Calu3 (cell line): ENCODE results near the gene NINJ1. TPM values are rescaled to one million over a fixed set of nuclear protein-coding genes. Genes with fewer than 3 reads are reported as not detected.

Experiments
- BruUV-seq: library from RNA; stranded (reverse); fragments of 400-500 nt; replicated peaks from 2 replicates; lab custom pipeline; 2021; lab: Mats Ljungman, UMichigan
- CTCF ChIA-PET: fragments of 300-600 bp; sonication (Branson Sonifier 250); formaldehyde crosslinking; loops from one replicate; lab custom pipeline; 2022; ENCODE audit warnings: antibody characterized with exemption; lab: Charles Lee
- DNase-seq: peaks from one replicate; pipeline ENCODE4 v3.0.0; 2022
- H3K27ac Mint-ChIP-seq: one replicate; pipeline ENCODE4 v1.8.0; 2022; ENCODE audit warnings: mixed read lengths; ENCODE audit not compliant: unreplicated experiment
- H3K27me3 Mint-ChIP-seq: one replicate; pipeline ENCODE4 v1.8.0; 2022; ENCODE audit warnings: mixed read lengths; ENCODE audit not compliant: unreplicated experiment
- H3K36me3 Mint-ChIP-seq: one replicate; pipeline ENCODE4 v1.8.0; 2022; ENCODE audit warnings: mild to moderate bottlenecking, moderate library complexity, mixed read lengths; ENCODE audit not compliant: insufficient read depth, unreplicated experiment
- H3K4me1 Mint-ChIP-seq: one replicate; pipeline ENCODE4 v1.8.0; 2022; ENCODE audit warnings: mild to moderate bottlenecking, low read depth, mixed read lengths; ENCODE audit not compliant: unreplicated experiment
- H3K4me3 Mint-ChIP-seq: one replicate; pipeline ENCODE4 v1.8.0; 2022; ENCODE audit warnings: mild to moderate bottlenecking, low read depth, moderate library complexity, mixed read lengths; ENCODE audit not compliant: unreplicated experiment
- H3K9me3 Mint-ChIP-seq: one replicate; pipeline ENCODE4 v1.8.0; 2022; ENCODE audit warnings: low read depth, mixed read lengths; ENCODE audit not compliant: unreplicated experiment
- intact Hi-C: fragments of 100-400 bp; cut with micrococcal nuclease; formaldehyde crosslinking; loops from one replicate; pipeline ENCODE4 v1.10.0; 2022; ENCODE audit not compliant: unreplicated experiment
- total RNA-seq: library from RNA; stranded (reverse); gene quantifications from 2 replicates; pipeline ENCODE4 v1.2.3, GENCODE V29; 2022
- TF ChIP-seq, protein P1 (sequence below): fragments of 200-600 bp; IDR thresholded peaks from one replicate; pipeline ENCODE4 v1.8.0; 2022; ENCODE audit warnings: antibody characterized with exemption; ENCODE audit not compliant: unreplicated experiment

Gene NINJ1
- total RNA-seq, 1 experiment from 2014 or later = 12.6 TPM

- H3K4me3 Mint-ChIP-seq = peak overlapping the region; percentile 71
- H3K4me1 Mint-ChIP-seq = peaks cover 8% of the 10 kb centered on the region
- peak; percentile 11 for DNase-seq
- peaks cover 20% of the 10 kb centered on the region for H3K36me3 Mint-ChIP-seq
- TF ChIP-seq, protein P1, sequence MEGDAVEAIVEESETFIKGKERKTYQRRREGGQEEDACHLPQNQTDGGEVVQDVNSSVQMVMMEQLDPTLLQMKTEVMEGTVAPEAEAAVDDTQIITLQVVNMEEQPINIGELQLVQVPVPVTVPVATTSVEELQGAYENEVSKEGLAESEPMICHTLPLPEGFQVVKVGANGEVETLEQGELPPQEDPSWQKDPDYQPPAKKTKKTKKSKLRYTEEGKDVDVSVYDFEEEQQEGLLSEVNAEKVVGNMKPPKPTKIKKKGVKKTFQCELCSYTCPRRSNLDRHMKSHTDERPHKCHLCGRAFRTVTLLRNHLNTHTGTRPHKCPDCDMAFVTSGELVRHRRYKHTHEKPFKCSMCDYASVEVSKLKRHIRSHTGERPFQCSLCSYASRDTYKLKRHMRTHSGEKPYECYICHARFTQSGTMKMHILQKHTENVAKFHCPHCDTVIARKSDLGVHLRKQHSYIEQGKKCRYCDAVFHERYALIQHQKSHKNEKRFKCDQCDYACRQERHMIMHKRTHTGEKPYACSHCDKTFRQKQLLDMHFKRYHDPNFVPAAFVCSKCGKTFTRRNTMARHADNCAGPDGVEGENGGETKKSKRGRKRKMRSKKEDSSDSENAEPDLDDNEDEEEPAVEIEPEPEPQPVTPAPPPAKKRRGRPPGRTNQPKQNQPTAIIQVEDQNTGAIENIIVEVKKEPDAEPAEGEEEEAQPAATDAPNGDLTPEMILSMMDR = no peak
- TSS peak; percentile 69 for BruUV-seq
- H3K27ac Mint-ChIP-seq = no peak overlapping the region
- no peaks in the 10 kb centered on the region for H3K27me3 Mint-ChIP-seq
- no peaks in the 10 kb centered on the region for H3K9me3 Mint-ChIP-seq
- CTCF ChIA-PET = no interaction called here
- intact Hi-C loops = no loop called here
Observed at GRCh38 chr9:93132946-93133680, 938 bp downstream of the NINJ1 start.

DNA sequence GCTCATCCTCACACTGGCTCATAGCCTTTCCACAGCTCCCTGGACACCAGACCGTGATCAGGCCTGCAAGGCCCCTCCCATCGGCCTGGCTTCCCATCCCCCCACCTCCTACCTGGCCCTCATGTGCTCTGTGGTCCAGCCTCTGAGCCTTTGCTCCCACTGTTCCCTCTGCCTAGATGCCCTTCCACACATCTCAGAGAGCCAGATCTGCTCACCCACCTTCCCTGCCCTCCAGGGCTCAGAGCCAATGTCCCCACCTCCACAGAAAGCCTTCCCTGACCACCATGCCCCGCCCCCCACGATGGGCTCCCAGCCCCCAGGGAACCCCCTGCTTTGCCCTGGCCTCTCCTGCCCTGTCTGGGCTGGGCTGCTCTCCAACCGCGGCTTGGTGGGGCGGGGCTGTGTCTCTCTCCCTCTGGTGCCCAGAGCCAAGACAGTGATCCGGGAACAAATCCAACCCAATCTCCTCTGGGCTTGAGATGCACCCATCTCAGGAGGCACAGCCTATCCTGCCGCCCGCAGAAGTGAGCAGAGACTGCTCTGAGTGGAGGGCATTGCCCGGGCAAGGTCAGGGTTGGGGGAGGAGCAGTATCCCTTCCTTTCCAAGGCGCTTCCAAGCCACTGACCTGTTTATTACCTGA is 1.6 kb downstream of the NINJ1 start:
- no peak for DNase-seq
- peak overlapping the region; percentile 71 for H3K4me3 Mint-ChIP-seq
- H3K36me3 Mint-ChIP-seq = peaks cover 20% of the 10 kb centered on the region
- no peak overlapping the region for H3K27ac Mint-ChIP-seq
- CTCF ChIA-PET = no interaction called here
- no TSS peak for BruUV-seq
- TF ChIP-seq, protein P1 = no peak
- intact Hi-C loops = no loop called here
- H3K4me1 Mint-ChIP-seq = peaks cover 8% of the 10 kb centered on the region
- H3K27me3 Mint-ChIP-seq = no peaks in the 10 kb centered on the region
- H3K9me3 Mint-ChIP-seq = no peaks in the 10 kb centered on the region

- TF ChIP-seq, protein P1 = no peak
- intact Hi-C loops = no loop called here
- H3K27me3 Mint-ChIP-seq = no peaks in the 10 kb centered on the region
- H3K9me3 Mint-ChIP-seq = no peaks in the 10 kb centered on the region
- peaks cover 8% of the 10 kb centered on the region for H3K4me1 Mint-ChIP-seq
- BruUV-seq = no TSS peak
- H3K36me3 Mint-ChIP-seq = peaks cover 20% of the 10 kb centered on the region
- no peak overlapping the region for H3K4me3 Mint-ChIP-seq
- CTCF ChIA-PET = no interaction called here
- no peak overlapping the region for H3K27ac Mint-ChIP-seq
- no peak for DNase-seq
Observed at GRCh38 chr9:93131599-93132286, 2.3 kb downstream of the NINJ1 start.

- BruUV-seq = no TSS peak
- CTCF ChIA-PET = interaction anchor here (0.6 kb wide), 1 partner anchor 107 kb away, joined by 7 read pairs; no protein-coding TSS in a partner anchor
- peaks cover 20% of the 10 kb centered on the region for H3K36me3 Mint-ChIP-seq
- DNase-seq = no peak
- H3K27ac Mint-ChIP-seq = no peak overlapping the region
- H3K4me1 Mint-ChIP-seq = peaks cover 8% of the 10 kb centered on the region
- H3K9me3 Mint-ChIP-seq = no peaks in the 10 kb centered on the region
- no peak overlapping the region for H3K4me3 Mint-ChIP-seq
- intact Hi-C loops = no loop called here
- TF ChIP-seq, protein P1 = no peak
- H3K27me3 Mint-ChIP-seq = no peaks in the 10 kb centered on the region
Observed at GRCh38 chr9:93130861-93131481, 3.1 kb downstream of the NINJ1 start.
